Measurements from ENCODE around the gene IQCN.

The IQCN gene

GRCh38 chr19:18208098-18208951 lies 65.9 kb downstream of the IQCN start:
- DNase-seq, result peak; percentile 37
